HEK293 (cell line): ENCODE data around the gene GLCE.

Experiments used
- CTCF ChIP-seq: fragments of 450-650 bp; formaldehyde crosslinking; IDR thresholded peaks from 2 replicates; pipeline ENCODE4 v1.5.1; 2016; ENCODE audit warnings: missing biosample characterization, missing genetic modification characterization
- ZNF416 ChIP-seq: fragments of 450-650 bp; formaldehyde crosslinking; IDR thresholded peaks from 2 replicates; pipeline ENCODE4 v1.5.1; 2016; ENCODE audit warnings: missing biosample characterization, missing genetic modification characterization
- ZNF530 ChIP-seq: fragments of 450-650 bp; formaldehyde crosslinking; IDR thresholded peaks from 2 replicates; pipeline ENCODE4 v1.5.1; 2016; ENCODE audit warnings: low read depth, missing biosample characterization, missing genetic modification characterization

GRCh38 chr15:69126054-69126469 is 34.4 kb upstream of the GLCE start:
- TF ChIP-seq ZNF530 = no peak
- no peak for TF ChIP-seq CTCF (tag by site-specific recombination)
- TF ChIP-seq ZNF416 (tag by site-specific recombination) = no peak
